NT2/D1 (cell line): ENCODE measurements around the gene VTCN1.

ENCODE experiments used
- DNase-seq: peaks from one replicate; pipeline ENCODE4 v3.0.0-alpha.2; 2011; ENCODE audit warnings: low read depth, low spot score
- H3K27me3 ChIP-seq: 2 replicates; pipeline ENCODE4 v1.6.0; 2011; ENCODE audit warnings: mild to moderate bottlenecking; ENCODE audit not compliant: insufficient read length, insufficient read depth
- H3K36me3 ChIP-seq: 2 replicates; pipeline ENCODE4 v1.6.1; 2011; ENCODE audit warnings: mild to moderate bottlenecking, low read length, mixed read lengths; ENCODE audit not compliant: insufficient read depth, insufficient read length
- H3K4me1 ChIP-seq: 2 replicates; pipeline ENCODE4 v1.5.1; 2011; ENCODE audit not compliant: insufficient read depth, insufficient read length
- H3K4me3 ChIP-seq: 2 replicates; pipeline ENCODE4 v1.5.1; 2011; ENCODE audit warnings: low read depth; ENCODE audit not compliant: insufficient read length
- H3K9ac ChIP-seq: 2 replicates; pipeline ENCODE4 v1.6.0; 2011; ENCODE audit warnings: low read depth; ENCODE audit not compliant: insufficient read length
- H3K9me3 ChIP-seq: 2 replicates; pipeline ENCODE4 v1.5.1; 2011; ENCODE audit warnings: mild to moderate bottlenecking, low read length; ENCODE audit not compliant: insufficient read depth
- SUZ12 ChIP-seq: IDR thresholded peaks from 2 replicates; pipeline ENCODE4 v1.6.1; 2011; ENCODE audit not compliant: insufficient read length, insufficient read depth; ENCODE audit errors: extremely low read depth
- YY1 ChIP-seq: IDR thresholded peaks from 2 replicates; pipeline ENCODE4 v1.6.1; 2011; ENCODE audit not compliant: insufficient read length, insufficient read depth
- ZNF274 ChIP-seq: IDR thresholded peaks from 2 replicates; pipeline ENCODE4 v1.6.1; 2011; ENCODE audit warnings: mild to moderate bottlenecking, low read depth, low read length

Gene VTCN1

DNA sequence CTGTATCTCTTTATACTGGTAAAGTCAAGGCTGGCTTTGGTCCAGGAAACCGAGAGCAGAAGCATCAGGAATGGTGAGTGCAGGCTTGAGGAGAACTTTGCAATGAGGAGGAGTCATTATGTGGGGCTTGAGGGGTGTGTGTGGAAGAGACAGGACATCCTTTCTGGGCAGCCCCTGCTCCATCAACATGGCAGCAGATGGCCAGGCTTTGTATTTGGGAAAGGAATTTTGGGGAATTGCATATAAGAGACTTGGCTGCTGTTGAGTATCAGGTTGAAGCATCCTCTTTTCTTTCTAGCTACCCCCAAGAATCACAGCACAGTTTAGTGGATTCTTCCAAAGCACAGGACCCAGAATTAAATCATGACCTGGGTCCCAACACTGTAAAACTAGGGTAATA lies 33.4 kb downstream of the VTCN1 start:
- no peaks in the 10 kb centered on the region for H3K9me3 ChIP-seq
- TF ChIP-seq YY1 = no peak
- TF ChIP-seq SUZ12 = no peak
- no peak for TF ChIP-seq ZNF274
- no peak overlapping the region for H3K4me3 ChIP-seq
- H3K36me3 ChIP-seq = no peaks in the 10 kb centered on the region
- H3K4me1 ChIP-seq = peaks cover 5% of the 10 kb centered on the region
- H3K27me3 ChIP-seq = no peaks in the 10 kb centered on the region
- no peak for DNase-seq
- no peak overlapping the region for H3K9ac ChIP-seq

GRCh38 chr1:117176579-117176978 lies 34.1 kb downstream of the VTCN1 start:
- DNase-seq = no peak
- no peaks in the 10 kb centered on the region for H3K36me3 ChIP-seq
- no peak overlapping the region for H3K4me3 ChIP-seq
- TF ChIP-seq YY1 = no peak
- no peak for TF ChIP-seq ZNF274
- no peak for TF ChIP-seq SUZ12
- H3K4me1 ChIP-seq = peaks cover 3% of the 10 kb centered on the region
- H3K27me3 ChIP-seq = no peaks in the 10 kb centered on the region
- no peaks in the 10 kb centered on the region for H3K9me3 ChIP-seq
- H3K9ac ChIP-seq = no peak overlapping the region

GRCh38 chr1:117174851-117175250 lies 35.9 kb downstream of the VTCN1 start:
- no peak overlapping the region for H3K4me3 ChIP-seq
- H3K9ac ChIP-seq = no peak overlapping the region
- no peaks in the 10 kb centered on the region for H3K36me3 ChIP-seq
- H3K9me3 ChIP-seq = no peaks in the 10 kb centered on the region
- H3K27me3 ChIP-seq = no peaks in the 10 kb centered on the region
- H3K4me1 ChIP-seq = peaks cover 3% of the 10 kb centered on the region
- peak; percentile 59 for DNase-seq
- no peak for TF ChIP-seq YY1
- TF ChIP-seq SUZ12 = no peak
- TF ChIP-seq ZNF274 = no peak

DNA sequence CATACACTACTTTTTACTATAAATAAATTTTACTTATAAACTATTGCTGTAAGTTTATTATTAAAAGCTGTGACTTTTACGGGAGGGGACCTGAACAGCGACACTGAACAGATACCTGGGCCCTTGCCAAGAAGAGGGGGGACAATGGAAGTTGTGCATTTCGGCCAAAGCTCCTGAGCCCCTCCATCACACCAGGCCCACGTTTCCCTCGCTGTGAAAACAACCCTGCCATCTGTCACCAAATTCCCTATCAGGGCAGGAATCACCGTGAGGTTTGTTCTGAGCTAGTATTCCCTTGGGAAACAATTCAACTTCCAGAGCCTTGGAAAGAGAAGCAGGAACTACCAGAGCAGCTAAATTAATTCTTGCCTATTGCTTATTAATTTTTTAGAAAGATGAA lies 37.0 kb downstream of the VTCN1 start:
- Histone ChIP-seq H3K4me1 (peaks cover 3% of the 10 kb centered on the region), H3K9ac (no peak overlapping the region), H3K36me3 (no peaks in the 10 kb centered on the region), H3K4me3 (no peak overlapping the region), H3K27me3 (no peaks in the 10 kb centered on the region), H3K9me3 (no peaks in the 10 kb centered on the region)
- no peak for DNase-seq
- no peak for TF ChIP-seq YY1
- no peak for TF ChIP-seq ZNF274
- TF ChIP-seq SUZ12 = no peak

GRCh38 chr1:117173006-117173405 lies 37.7 kb downstream of the VTCN1 start:
- DNase-seq = no peak
- no peaks in the 10 kb centered on the region for H3K27me3 ChIP-seq

GRCh38 chr1:117171900-117172511 lies 38.7 kb downstream of the VTCN1 start:
- TF ChIP-seq ZNF274 (no peak), YY1 (no peak), SUZ12 (no peak)
- peak; percentile 32 for DNase-seq
- Histone ChIP-seq H3K4me1 (peaks cover 3% of the 10 kb centered on the region), H3K4me3 (no peak overlapping the region), H3K9ac (no peak overlapping the region), H3K36me3 (no peaks in the 10 kb centered on the region), H3K27me3 (no peaks in the 10 kb centered on the region), H3K9me3 (no peaks in the 10 kb centered on the region)

More at GRCh38 chr1:117173006-117173405, 37.7 kb downstream of the VTCN1 start:
- Histone ChIP-seq H3K9me3 (no peaks in the 10 kb centered on the region), H3K36me3 (no peaks in the 10 kb centered on the region), H3K9ac (no peak overlapping the region), H3K4me3 (no peak overlapping the region), H3K4me1 (peaks cover 3% of the 10 kb centered on the region)
- no peak for TF ChIP-seq ZNF274
- no peak for TF ChIP-seq SUZ12
- TF ChIP-seq YY1 = no peak

DNA sequence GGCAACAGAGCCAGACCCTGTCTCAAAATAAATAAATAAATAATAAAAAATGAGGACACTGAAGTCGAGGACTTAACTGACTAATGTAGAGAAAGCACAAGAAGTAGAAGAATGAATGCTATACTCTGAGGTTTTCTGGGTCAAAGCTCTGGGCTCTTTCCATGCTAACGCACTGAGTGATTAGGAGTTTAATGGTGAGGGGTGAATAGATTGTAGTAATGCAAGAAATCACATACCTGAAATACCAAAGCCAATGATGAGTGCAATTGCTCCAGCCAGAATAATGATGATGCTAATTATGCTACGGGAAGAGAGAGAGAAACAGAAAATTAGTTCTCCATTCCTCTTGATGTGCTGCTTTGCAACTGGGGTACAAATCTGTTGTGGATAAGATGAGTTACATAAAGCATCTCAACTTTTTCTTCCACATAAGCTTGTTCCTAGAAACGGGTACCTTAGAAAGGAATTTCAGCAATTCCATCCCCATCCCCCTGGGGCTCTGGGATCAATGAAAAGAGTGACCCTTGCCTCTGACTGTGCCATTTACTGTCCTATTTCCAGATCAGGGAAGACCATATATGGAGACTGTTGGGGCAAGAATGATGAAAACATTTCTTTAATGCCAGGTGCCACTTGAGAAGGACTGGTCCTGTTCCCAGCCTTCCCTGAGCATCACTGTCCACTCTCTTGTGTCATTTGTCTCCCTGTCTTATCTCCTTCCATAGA lies 40.7 kb downstream of the VTCN1 start:
- H3K4me1 ChIP-seq = peaks cover 3% of the 10 kb centered on the region
- H3K27me3 ChIP-seq = no peaks in the 10 kb centered on the region
- peaks cover 6% of the 10 kb centered on the region; the same call in 1 of the 2 replicates for H3K9me3 ChIP-seq
- DNase-seq = peak; percentile 38
- H3K4me3 ChIP-seq = no peak overlapping the region
- H3K9ac ChIP-seq = no peak overlapping the region
- no peaks in the 10 kb centered on the region for H3K36me3 ChIP-seq
- TF ChIP-seq YY1 (no peak), ZNF274 (no peak)
